IgD-negative memory B cell (primary cell): ENCODE results near the gene IRS2. TPM values are rescaled to one million over a fixed set of nuclear protein-coding genes. Genes with fewer than 3 reads are reported as not detected.

Experiments used
- H3K27ac Mint-ChIP-seq, 3 donors: one replicate each; pipeline ENCODE4 v1.8.0; 2020 to 2022; ENCODE audit warnings: mild to moderate bottlenecking in 3 of 3, mixed read lengths in 3 of 3, moderate library complexity in 1 of 3
- H3K27me3 Mint-ChIP-seq: one replicate; pipeline ENCODE4 v1.8.0; 2021; ENCODE audit warnings: mixed read lengths
- H3K36me3 Mint-ChIP-seq: one replicate; pipeline ENCODE4 v1.8.0; 2020; ENCODE audit warnings: mild to moderate bottlenecking, mixed read lengths
- H3K4me1 Mint-ChIP-seq, 3 donors: one replicate each; pipeline ENCODE4 v1.8.0; 2020 to 2022; ENCODE audit warnings: mixed read lengths in 3 of 3, mild to moderate bottlenecking in 1 of 3
- H3K4me3 Mint-ChIP-seq, 4 donors: one replicate each; pipeline ENCODE4 v1.8.0; 2020 to 2022; ENCODE audit warnings: mild to moderate bottlenecking in 4 of 4, mixed read lengths in 4 of 4, moderate library complexity in 3 of 4
- H3K9me3 Mint-ChIP-seq, 3 donors: one replicate each; pipeline ENCODE4 v1.8.0; 2020 to 2021; ENCODE audit warnings: mixed read lengths in 3 of 3, mild to moderate bottlenecking in 1 of 3
- polyA plus RNA-seq: library from polyadenylated mRNA; unstranded; fragments of 300-500 nt; fragmentation: Illumina TruSeq; gene quantifications from one replicate; pipeline ENCODE4 v1.2.3, GENCODE V29; 2021

IRS2 gene
- polyA plus RNA-seq, 1 donor from 2014 or later: 1.5 TPM

- Mint-ChIP-seq H3K4me3 (no peak overlapping the region), H3K36me3 (no peaks in the 10 kb centered on the region), H3K27ac (no peak overlapping the region), H3K9me3 (peaks cover 0 to 4% (median 3%) of the 10 kb centered on the region in 3 donors), H3K4me1 (peaks cover 0 to 1% (median 0%) of the 10 kb centered on the region in 3 donors), H3K27me3 (peaks cover 5% of the 10 kb centered on the region)
Observed at GRCh38 chr13:109728061-109728460, 58.3 kb downstream of the IRS2 start.

GRCh38 chr13:109727251-109727650 lies 59.1 kb downstream of the IRS2 start:
- H3K4me1 Mint-ChIP-seq: peaks cover 0 to 1% (median 0%) of the 10 kb centered on the region in 3 donors
- no peaks in the 10 kb centered on the region for H3K36me3 Mint-ChIP-seq
- peaks cover 5% of the 10 kb centered on the region for H3K27me3 Mint-ChIP-seq
- H3K4me3 Mint-ChIP-seq: no peak overlapping the region
- H3K27ac Mint-ChIP-seq: no peak overlapping the region
- H3K9me3 Mint-ChIP-seq: peaks cover 0 to 4% (median 3%) of the 10 kb centered on the region in 3 donors

GRCh38 chr13:109725995-109726637 lies 60.3 kb downstream of the IRS2 start:
- Mint-ChIP-seq H3K27ac (no peak overlapping the region), H3K9me3 (no peaks in the 10 kb centered on the region), H3K36me3 (no peaks in the 10 kb centered on the region), H3K27me3 (peaks cover 5% of the 10 kb centered on the region), H3K4me1 (no peaks in the 10 kb centered on the region), H3K4me3 (no peak overlapping the region)

GRCh38 chr13:109725297-109725696 lies 61.1 kb downstream of the IRS2 start:
- no peaks in the 10 kb centered on the region for H3K4me1 Mint-ChIP-seq
- no peaks in the 10 kb centered on the region for H3K9me3 Mint-ChIP-seq
- H3K4me3 Mint-ChIP-seq: no peak overlapping the region
- no peaks in the 10 kb centered on the region for H3K36me3 Mint-ChIP-seq
- peaks cover 5% of the 10 kb centered on the region for H3K27me3 Mint-ChIP-seq
- no peak overlapping the region for H3K27ac Mint-ChIP-seq

GRCh38 chr13:109724603-109725002 lies 61.8 kb downstream of the IRS2 start:
- Mint-ChIP-seq H3K27me3 (peaks cover 2% of the 10 kb centered on the region), H3K4me1 (no peaks in the 10 kb centered on the region), H3K36me3 (no peaks in the 10 kb centered on the region), H3K27ac (no peak overlapping the region), H3K4me3 (no peak overlapping the region), H3K9me3 (no peaks in the 10 kb centered on the region)

- no peak overlapping the region for H3K4me3 Mint-ChIP-seq
- no peaks in the 10 kb centered on the region for H3K9me3 Mint-ChIP-seq
- no peaks in the 10 kb centered on the region for H3K36me3 Mint-ChIP-seq
- no peak overlapping the region for H3K27ac Mint-ChIP-seq
- no peaks in the 10 kb centered on the region for H3K4me1 Mint-ChIP-seq
- H3K27me3 Mint-ChIP-seq: no peaks in the 10 kb centered on the region
Observed at GRCh38 chr13:109723046-109723445, 63.3 kb downstream of the IRS2 start.

- Mint-ChIP-seq H3K4me1 (no peaks in the 10 kb centered on the region), H3K27me3 (no peaks in the 10 kb centered on the region), H3K4me3 (no peak overlapping the region), H3K27ac (no peak overlapping the region), H3K36me3 (no peaks in the 10 kb centered on the region), H3K9me3 (no peaks in the 10 kb centered on the region)
Observed at GRCh38 chr13:109722068-109722467, 64.3 kb downstream of the IRS2 start.

- Mint-ChIP-seq H3K27ac (no peak overlapping the region), H3K4me1 (no peaks in the 10 kb centered on the region), H3K4me3 (no peak overlapping the region), H3K36me3 (no peaks in the 10 kb centered on the region), H3K9me3 (no peaks in the 10 kb centered on the region), H3K27me3 (no peaks in the 10 kb centered on the region)
Observed at GRCh38 chr13:109720758-109721184, 65.6 kb downstream of the IRS2 start.

- Mint-ChIP-seq H3K9me3 (no peaks in the 10 kb centered on the region), H3K27me3 (no peaks in the 10 kb centered on the region), H3K27ac (no peak overlapping the region), H3K4me3 (no peak overlapping the region), H3K4me1 (no peaks in the 10 kb centered on the region), H3K36me3 (no peaks in the 10 kb centered on the region)
Observed at GRCh38 chr13:109719962-109720646, 66.3 kb downstream of the IRS2 start.

- no peak overlapping the region for H3K4me3 Mint-ChIP-seq
- H3K27ac Mint-ChIP-seq: no peak overlapping the region
- no peaks in the 10 kb centered on the region for H3K4me1 Mint-ChIP-seq
- H3K36me3 Mint-ChIP-seq: no peaks in the 10 kb centered on the region
- H3K27me3 Mint-ChIP-seq: no peaks in the 10 kb centered on the region
- H3K9me3 Mint-ChIP-seq: no peaks in the 10 kb centered on the region
Observed at GRCh38 chr13:109718726-109719125, 67.7 kb downstream of the IRS2 start.

GRCh38 chr13:109717686-109718085 lies 68.7 kb downstream of the IRS2 start:
- Mint-ChIP-seq H3K27me3 (no peaks in the 10 kb centered on the region), H3K4me1 (no peaks in the 10 kb centered on the region), H3K36me3 (no peaks in the 10 kb centered on the region), H3K9me3 (no peaks in the 10 kb centered on the region), H3K27ac (no peak overlapping the region), H3K4me3 (no peak overlapping the region)

GRCh38 chr13:109715902-109716301 lies 70.5 kb downstream of the IRS2 start:
- H3K4me3 Mint-ChIP-seq: no peak overlapping the region
- H3K27me3 Mint-ChIP-seq: no peaks in the 10 kb centered on the region
- H3K9me3 Mint-ChIP-seq: no peaks in the 10 kb centered on the region
- H3K36me3 Mint-ChIP-seq: no peaks in the 10 kb centered on the region
- no peak overlapping the region for H3K27ac Mint-ChIP-seq
- no peaks in the 10 kb centered on the region for H3K4me1 Mint-ChIP-seq

- no peak overlapping the region for H3K4me3 Mint-ChIP-seq
- no peaks in the 10 kb centered on the region for H3K27me3 Mint-ChIP-seq
Observed at GRCh38 chr13:109713681-109714080, 72.7 kb downstream of the IRS2 start.

GRCh38 chr13:109712124-109712722 lies 74.2 kb downstream of the IRS2 start:
- no peaks in the 10 kb centered on the region for H3K36me3 Mint-ChIP-seq
- H3K27ac Mint-ChIP-seq: no peak overlapping the region
- H3K4me3 Mint-ChIP-seq: no peak overlapping the region
- H3K4me1 Mint-ChIP-seq: no peaks in the 10 kb centered on the region
- H3K9me3 Mint-ChIP-seq: no peaks in the 10 kb centered on the region
- H3K27me3 Mint-ChIP-seq: peaks cover 1% of the 10 kb centered on the region

More at GRCh38 chr13:109713681-109714080, 72.7 kb downstream of the IRS2 start:
- H3K4me1 Mint-ChIP-seq: no peaks in the 10 kb centered on the region
- H3K27ac Mint-ChIP-seq: no peak overlapping the region
- no peaks in the 10 kb centered on the region for H3K9me3 Mint-ChIP-seq
- H3K36me3 Mint-ChIP-seq: no peaks in the 10 kb centered on the region

- Mint-ChIP-seq H3K9me3 (no peaks in the 10 kb centered on the region), H3K27me3 (peaks cover 33% of the 10 kb centered on the region), H3K27ac (no peak overlapping the region), H3K4me1 (peaks cover 0 to 3% (median 0%) of the 10 kb centered on the region in 3 donors), H3K36me3 (no peaks in the 10 kb centered on the region), H3K4me3 (no peak overlapping the region)
Observed at GRCh38 chr13:109707742-109708617, 78.4 kb downstream of the IRS2 start.
